Stimulated activated CD4-positive, alpha-beta T cell treated with anti-CD3 and anti-CD28 coated beads, TNF-alpha, amount 100 ng/mL, for 48 hours (primary cell): ENCODE data around the gene GYS1.
A peak's percentile ranks its signal among the peaks of the same experiment; 100 is the strongest.

Experiments
- DNase-seq, 3 donors: peaks; one replicate each; pipeline ENCODE4 v3.0.0-alpha.2; 2020; ENCODE audit warnings: low read depth in 3 of 3

Gene GYS1

DNA sequence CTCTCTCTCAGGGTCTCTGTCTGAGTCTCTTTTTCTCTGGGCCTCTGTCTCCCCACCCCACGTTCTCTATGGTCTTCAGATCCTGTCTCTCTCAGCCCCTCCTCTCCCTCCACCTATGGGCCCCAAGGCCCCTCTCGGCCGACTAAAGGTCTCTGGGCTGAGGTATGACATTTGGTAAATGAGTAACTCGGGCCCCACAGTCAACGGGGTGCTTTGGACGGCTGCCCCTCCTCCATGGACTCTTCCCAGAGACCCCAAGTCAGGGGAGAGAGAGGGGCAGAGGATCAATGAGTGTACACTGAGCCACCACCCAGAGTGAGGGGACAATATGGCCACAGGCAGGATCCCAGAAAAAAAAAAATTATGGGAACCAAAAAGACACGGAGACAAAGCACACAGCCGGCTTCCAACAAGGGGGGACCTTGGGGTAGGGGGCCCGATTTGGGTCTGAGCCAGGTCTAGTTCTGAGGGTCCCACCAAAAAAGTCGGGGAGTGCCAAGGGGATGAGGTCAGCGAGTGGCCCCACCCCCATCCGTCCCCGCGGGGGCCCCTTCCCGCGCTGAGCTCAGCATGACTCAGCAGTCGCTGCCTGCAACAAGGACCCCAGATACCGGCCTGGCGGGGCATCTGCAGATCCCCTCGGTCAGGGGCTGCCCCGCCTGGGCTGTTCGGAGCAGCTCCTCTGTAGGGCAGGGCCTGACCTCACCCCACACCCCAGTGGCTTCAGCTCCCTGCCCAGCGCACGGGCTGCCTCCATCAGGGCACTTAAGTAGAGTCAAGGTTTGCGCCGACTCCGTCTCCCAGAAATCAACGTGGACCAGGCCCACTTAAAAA, 29.5 kb downstream of the GYS1 start:
- DNase-seq: peak; percentile 41 to 66 (median 62)

GRCh38 chr19:48962849-48963165, 30.3 kb downstream of the GYS1 start:
- DNase-seq: no peak

GRCh38 chr19:48962029-48962848, 30.9 kb downstream of the GYS1 start:
- DNase-seq: peak in 1 of 3 donors; percentile 39

- no peak for DNase-seq
Measured at GRCh38 chr19:48961673-48962028, 31.5 kb downstream of the GYS1 start.

- no peak for DNase-seq
Measured at GRCh38 chr19:48961051-48961649, 32.0 kb downstream of the GYS1 start.

GRCh38 chr19:48959341-48960239, 33.5 kb downstream of the GYS1 start:
- DNase-seq: no peak

DNA sequence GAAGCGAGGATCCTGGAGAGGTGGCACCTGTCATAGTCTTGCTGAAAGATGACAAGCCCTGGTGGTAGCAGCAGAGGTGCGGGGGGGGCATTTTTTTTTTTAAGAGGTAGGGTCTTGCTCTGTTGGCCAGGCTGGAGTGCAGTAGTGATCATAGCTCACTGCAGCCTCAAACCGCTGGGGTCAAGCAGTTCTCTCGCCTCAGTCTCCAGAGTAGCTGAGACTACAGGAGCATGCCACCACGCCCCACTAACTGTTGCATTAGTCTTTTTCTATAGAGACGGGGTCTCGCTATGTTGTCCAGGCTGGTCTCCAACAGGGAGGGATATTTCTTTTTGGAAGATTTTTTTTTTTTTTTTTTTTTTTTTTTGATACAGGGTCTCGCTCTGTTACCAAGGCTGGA, 35.1 kb downstream of the GYS1 start:
- no peak for DNase-seq

DNA sequence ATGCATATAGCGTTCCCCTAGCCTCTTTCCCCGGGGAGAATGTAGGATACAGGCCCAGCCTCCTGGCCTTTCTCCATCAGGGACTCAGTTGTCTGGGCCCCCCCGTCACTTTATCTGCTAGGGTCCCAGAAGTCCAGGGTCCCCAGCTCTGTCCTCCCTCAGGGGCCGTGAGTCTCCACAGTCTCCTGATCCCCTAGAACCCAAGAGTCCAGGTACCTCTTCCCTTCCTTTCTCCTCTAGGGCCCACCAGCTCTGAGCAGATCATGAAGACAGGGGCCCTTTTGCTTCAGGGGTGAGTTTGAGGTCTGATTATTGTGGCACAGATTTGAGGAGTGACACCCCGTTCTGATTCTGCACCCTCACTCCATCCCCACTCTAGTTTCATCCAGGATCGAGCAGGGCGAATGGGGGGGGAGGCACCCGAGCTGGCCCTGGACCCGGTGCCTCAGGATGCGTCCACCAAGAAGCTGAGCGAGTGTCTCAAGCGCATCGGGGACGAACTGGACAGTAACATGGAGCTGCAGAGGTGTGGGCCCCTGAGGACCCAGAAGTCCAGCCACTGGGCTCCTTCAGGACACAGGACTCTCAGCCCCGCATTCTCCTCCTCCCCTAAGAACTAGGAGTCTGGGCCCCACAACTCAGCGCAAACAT, 37.7 kb downstream of the GYS1 start:
- no peak for DNase-seq

GRCh38 chr19:48954595-48955307, 38.4 kb downstream of the GYS1 start, which contains the start of gene BAX:
TSS of gene BAX (plus strand) at chr19:48954875. CDS start at chr19:48954929, 54 bp downstream.
- peak; percentile 95 to 96 (median 95) for DNase-seq

DNA sequence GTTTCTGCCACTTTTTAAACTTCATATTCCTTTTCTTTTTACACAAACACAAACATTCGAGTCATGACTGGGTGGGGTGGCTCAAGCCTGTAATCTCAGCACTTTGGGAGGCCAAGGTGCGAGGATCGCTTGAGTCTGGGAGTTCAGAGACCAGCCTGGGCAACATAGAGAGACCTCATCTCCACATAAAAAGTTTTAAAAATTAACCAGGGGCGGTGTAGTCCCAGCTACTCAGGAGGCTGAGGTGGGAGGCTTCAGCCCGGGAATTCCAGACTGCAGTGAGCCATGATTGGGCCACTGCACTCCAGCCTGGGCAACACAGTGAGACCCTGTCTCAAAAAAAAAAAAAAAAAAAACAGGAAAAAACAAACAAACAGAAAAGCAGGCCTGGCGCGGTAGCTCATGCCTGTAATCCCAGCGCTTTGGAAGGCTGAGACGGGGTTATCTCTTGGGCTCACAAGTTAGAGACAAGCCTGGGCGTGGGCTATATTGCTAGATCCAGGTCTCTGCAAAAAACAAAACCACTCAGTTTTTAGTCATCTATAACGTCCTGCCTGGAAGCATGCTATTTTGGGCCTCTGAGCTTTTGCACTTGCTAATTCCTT, 39.0 kb downstream of the GYS1 start:
- no peak for DNase-seq

- no peak for DNase-seq
Measured at GRCh38 chr19:48953141-48953540, 40.0 kb downstream of the GYS1 start.

DNA sequence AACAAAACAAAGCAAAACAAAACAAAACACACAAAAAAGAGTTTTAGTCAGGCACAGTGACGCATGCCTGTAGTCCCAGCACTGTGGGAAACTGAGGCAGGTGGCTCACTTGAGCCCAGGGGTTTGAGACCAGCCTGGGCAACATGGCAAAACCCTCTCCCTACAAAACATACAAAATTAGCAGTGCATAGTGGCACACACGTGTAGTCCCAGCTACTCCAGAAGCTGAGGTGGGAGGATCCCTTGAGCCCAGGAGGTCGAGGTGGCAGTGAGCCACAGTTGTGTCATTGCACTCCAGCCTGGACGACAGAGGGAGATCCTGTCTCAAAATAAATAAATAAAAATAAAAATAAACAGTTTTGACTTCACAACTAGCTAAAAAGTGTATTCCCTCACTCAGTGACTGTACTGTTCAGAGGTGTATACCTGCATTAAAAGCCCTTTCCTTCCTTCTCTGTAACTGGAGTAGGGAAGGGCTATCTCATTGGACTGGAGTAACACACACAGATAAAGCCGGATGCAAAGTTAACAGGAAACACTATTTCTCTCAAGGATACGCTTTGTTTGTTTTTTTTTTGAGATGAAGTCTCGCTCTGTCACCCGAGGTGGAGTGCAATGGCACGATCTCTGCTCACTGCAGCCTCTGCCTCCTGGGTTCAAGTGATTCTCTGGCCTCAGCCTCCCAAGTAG, 42.1 kb downstream of the GYS1 start:
- DNase-seq: no peak

GRCh38 chr19:48950159-48950558, 43.0 kb downstream of the GYS1 start:
- DNase-seq: no peak

GRCh38 chr19:48947258-48947542, 45.9 kb downstream of the GYS1 start:
- DNase-seq: no peak

- DNase-seq: no peak
Measured at GRCh38 chr19:48946463-48947257, 46.4 kb downstream of the GYS1 start.

- no peak for DNase-seq
Measured at GRCh38 chr19:48945817-48946216, 47.3 kb downstream of the GYS1 start.

- DNase-seq: no peak
Measured at GRCh38 chr19:48945415-48945814, 47.7 kb downstream of the GYS1 start.

GRCh38 chr19:48943081-48943480, 50.0 kb downstream of the GYS1 start:
- no peak for DNase-seq

DNA sequence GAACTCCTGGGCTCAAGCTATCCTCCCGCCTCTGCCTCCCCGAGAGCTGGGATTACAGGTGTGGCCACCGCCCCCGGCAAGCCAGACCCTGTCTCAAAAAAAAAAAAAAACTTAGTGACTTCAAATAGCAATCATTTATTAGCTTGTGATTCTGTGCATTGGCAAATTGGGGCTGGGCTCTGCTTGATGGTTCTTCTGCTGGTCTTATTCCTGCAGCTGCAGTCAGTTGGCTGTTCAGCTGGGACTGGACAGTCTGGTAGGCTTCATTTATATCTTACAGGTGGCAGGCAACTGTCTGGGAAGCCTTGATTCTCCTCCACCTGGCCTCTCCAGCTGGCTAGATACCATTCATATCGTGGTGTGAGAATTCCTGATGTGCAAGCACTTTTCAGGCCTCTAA, 52.2 kb downstream of the GYS1 start:
- no peak for DNase-seq
